ENCODE data around the gene RHPN2.

DNA sequence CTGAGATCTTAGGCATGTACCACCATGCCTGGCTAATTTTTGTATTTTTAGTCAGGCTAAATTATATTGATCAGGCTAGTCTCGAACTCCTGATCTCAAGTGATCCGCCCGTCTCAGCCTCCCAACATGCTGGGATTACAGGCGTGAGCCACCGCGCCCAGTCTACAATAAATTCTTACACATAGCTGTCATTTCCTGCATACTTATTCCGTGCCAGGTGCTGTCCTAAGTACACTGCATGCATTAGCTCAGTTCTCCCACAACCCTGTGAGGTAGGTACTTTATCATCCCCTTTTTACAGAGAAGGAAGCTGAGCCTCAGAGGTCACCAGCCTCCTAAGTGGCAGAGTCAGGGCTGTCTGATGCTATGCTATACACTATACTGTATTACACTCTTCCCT lies 7.2 kb upstream of the RHPN2 start:
- TF ChIP-seq, protein P1, sequence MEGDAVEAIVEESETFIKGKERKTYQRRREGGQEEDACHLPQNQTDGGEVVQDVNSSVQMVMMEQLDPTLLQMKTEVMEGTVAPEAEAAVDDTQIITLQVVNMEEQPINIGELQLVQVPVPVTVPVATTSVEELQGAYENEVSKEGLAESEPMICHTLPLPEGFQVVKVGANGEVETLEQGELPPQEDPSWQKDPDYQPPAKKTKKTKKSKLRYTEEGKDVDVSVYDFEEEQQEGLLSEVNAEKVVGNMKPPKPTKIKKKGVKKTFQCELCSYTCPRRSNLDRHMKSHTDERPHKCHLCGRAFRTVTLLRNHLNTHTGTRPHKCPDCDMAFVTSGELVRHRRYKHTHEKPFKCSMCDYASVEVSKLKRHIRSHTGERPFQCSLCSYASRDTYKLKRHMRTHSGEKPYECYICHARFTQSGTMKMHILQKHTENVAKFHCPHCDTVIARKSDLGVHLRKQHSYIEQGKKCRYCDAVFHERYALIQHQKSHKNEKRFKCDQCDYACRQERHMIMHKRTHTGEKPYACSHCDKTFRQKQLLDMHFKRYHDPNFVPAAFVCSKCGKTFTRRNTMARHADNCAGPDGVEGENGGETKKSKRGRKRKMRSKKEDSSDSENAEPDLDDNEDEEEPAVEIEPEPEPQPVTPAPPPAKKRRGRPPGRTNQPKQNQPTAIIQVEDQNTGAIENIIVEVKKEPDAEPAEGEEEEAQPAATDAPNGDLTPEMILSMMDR (IDR thresholded peaks at IDR 0.05), result no peak
- no peak for TF ChIP-seq ZFX (IDR thresholded peaks at IDR 0.05; ENCODE audit: borderline replicate concordance)
